H1 (cell line): ENCODE measurements around the gene SLX9. TPM values are rescaled to one million over a fixed set of nuclear protein-coding genes. Genes with fewer than 3 reads are reported as not detected.

Source experiments
- KDM4A ChIP-seq: IDR thresholded peaks from one replicate; pipeline ENCODE4 v1.7.1; 2012; ENCODE audit warnings: low read depth, mild to moderate bottlenecking, moderate library complexity, low read length, inconsistent platforms; ENCODE audit not compliant: severe bottlenecking
- polyA plus RNA-seq, 7 experiments: library from polyadenylated mRNA; depleted of rRNA in 3 of 7; stranded (reverse) in 5 of 7; unstranded in 2 of 7; fragments of >200 nt in 5 of 7; fragments of 200-250 nt in 2 of 7; gene quantifications; 1 replicate in 5 of 7; 2 replicates in 1 of 7; 4 replicates in 1 of 7; pipeline versions ENCODE4 v1.2.1 to v1.2.3, GENCODE V29; 2011 to 2013; ENCODE audit warnings: missing spikeins in 2 of 7, mixed read lengths in 2 of 7
- total RNA-seq: library from RNA; stranded (reverse); fragmentation: NEBNext Ultra II Directional; extraction: Animal tissue kit (Norgen Biotek cat#: 25700); gene quantifications from 2 replicates; pipeline ENCODE4 v1.2.1, GENCODE V29; 2021

SLX9 gene
- total and polyA plus RNA-seq, 2 of the 8 experiments (the other 6 are each of a cell fraction or from before 2014, with no cell fraction given) = 17.7 to 57.3 TPM

- TF ChIP-seq KDM4A = no peak
These were observed 17.9 kb upstream of the SLX9 start (continued) for GRCh38 chr21:44921928-44922327.
